T-helper 22 cell (primary cell): ENCODE results near the gene DMKN.

Source experiments
- DNase-seq: peaks from one replicate; pipeline ENCODE4 v3.0.0-alpha.2; 2020; ENCODE audit warnings: low read depth

Gene DMKN

GRCh38 chr19:35525873-35526272 lies 12.4 kb upstream of the DMKN start:
- no peak for DNase-seq

GRCh38 chr19:35524181-35524837 lies 10.9 kb upstream of the DMKN start:
- DNase-seq = no peak

- no peak for DNase-seq
Observed at GRCh38 chr19:35522745-35523327, 9.4 kb upstream of the DMKN start.

- no peak for DNase-seq
Observed at GRCh38 chr19:35521124-35521743, 7.8 kb upstream of the DMKN start.

- no peak for DNase-seq
Observed at GRCh38 chr19:35519291-35519690, 5.8 kb upstream of the DMKN start.

- DNase-seq = no peak
Observed at GRCh38 chr19:35518313-35518712, 4.9 kb upstream of the DMKN start.

- no peak for DNase-seq
Observed at GRCh38 chr19:35517342-35517741, 3.9 kb upstream of the DMKN start.

GRCh38 chr19:35516310-35516709 lies 2.9 kb upstream of the DMKN start:
- no peak for DNase-seq

GRCh38 chr19:35514282-35514809 lies 897 bp upstream of the DMKN start:
- DNase-seq = no peak

- no peak for DNase-seq
Observed at GRCh38 chr19:35512831-35513627, 420 bp downstream of the DMKN start.

- no peak for DNase-seq
Observed at GRCh38 chr19:35511337-35511736, 2.1 kb downstream of the DMKN start.

GRCh38 chr19:35510626-35510964 lies 2.9 kb downstream of the DMKN start:
- DNase-seq = no peak

- DNase-seq = peak; percentile 25
Observed at GRCh38 chr19:35509861-35510625, 3.4 kb downstream of the DMKN start.

GRCh38 chr19:35509018-35509652 lies 4.3 kb downstream of the DMKN start:
- DNase-seq = no peak

GRCh38 chr19:35508129-35508528 lies 5.3 kb downstream of the DMKN start:
- no peak for DNase-seq

- DNase-seq = no peak
Observed at GRCh38 chr19:35507561-35507960, 5.9 kb downstream of the DMKN start.

GRCh38 chr19:35506011-35506410 lies 7.4 kb downstream of the DMKN start:
- DNase-seq = no peak

GRCh38 chr19:35502751-35503150 lies 10.7 kb downstream of the DMKN start:
- no peak for DNase-seq

GRCh38 chr19:35501684-35502083 lies 11.8 kb downstream of the DMKN start:
- DNase-seq = no peak

GRCh38 chr19:35500611-35501010 lies 12.8 kb downstream of the DMKN start:
- DNase-seq = no peak

GRCh38 chr19:35498984-35499527 lies 14.4 kb downstream of the DMKN start:
- no peak for DNase-seq
